Left renal cortex interstitium (tissue), 4 donors: ENCODE measurements around the gene ACBD3. TPM values are rescaled to one million over a fixed set of nuclear protein-coding genes. Genes with fewer than 3 reads are reported as not detected.

ENCODE experiments used
- polyA plus RNA-seq, 4 donors: library from polyadenylated mRNA; unstranded; fragments of 120-200 nt; gene quantifications; one replicate each; pipeline ENCODE4 v1.2.1, GENCODE V29; 2013; ENCODE audit not compliant: insufficient read length in 4 of 4

The ACBD3 gene
- polyA plus RNA-seq, 4 donors: 47.3 to 65.4 (median 55.5) TPM

Other genes with a start within 250 kb of the ACBD3 start
- gene LEFTY2, start 245.5 kb downstream of the ACBD3 start, polyA plus RNA-seq: 1 to 10 TPM in 3 of 4 donors, under 1 TPM in 1; 0.72 to 1.6 (median 1.1) TPM
- 10 to 100 TPM; 19.2 to 23.2 (median 21.7) TPM for gene SDE2, start 187.4 kb downstream of the ACBD3 start, polyA plus RNA-seq
- 1,000 to 10,000 TPM; 1,203 to 1,589 (median 1,301) TPM for gene H3-3A, start 124.0 kb downstream of the ACBD3 start, polyA plus RNA-seq
- under 1 TPM; 0.24 to 0.32 (median 0.27) TPM for gene MIXL1, start 36.9 kb upstream of the ACBD3 start, polyA plus RNA-seq
- 10 to 100 TPM in 3 of 4 donors, 1 to 10 TPM in 1; 9.8 to 11.5 (median 10.9) TPM for gene LIN9, start 122.4 kb upstream of the ACBD3 start, polyA plus RNA-seq
- 100 to 1,000 TPM; 122 to 133 (median 127) TPM for gene PARP1, start 221.4 kb upstream of the ACBD3 start, polyA plus RNA-seq